GM18507 (cell line): ENCODE measurements around the gene VANGL2.

Experiments used
- DNase-seq: peaks from one replicate; pipeline ENCODE4 v3.0.0; 2011; ENCODE audit warnings: low read depth; ENCODE audit not compliant: insufficient read length; ENCODE audit errors: extremely low spot score
- FAIRE-seq: peaks from 2 replicates; lab custom pipeline; 2011; peaks lifted over from hg19 to GRCh38; lab: Jason Lieb, UNC

The VANGL2 gene

GRCh38 chr1:160401487-160401805, 1.1 kb downstream of the VANGL2 start:
- no peak for DNase-seq
- FAIRE-seq, result no peak

GRCh38 chr1:160402001-160402795, 1.8 kb downstream of the VANGL2 start:
- no peak for FAIRE-seq
- DNase-seq, result no peak

DNA sequence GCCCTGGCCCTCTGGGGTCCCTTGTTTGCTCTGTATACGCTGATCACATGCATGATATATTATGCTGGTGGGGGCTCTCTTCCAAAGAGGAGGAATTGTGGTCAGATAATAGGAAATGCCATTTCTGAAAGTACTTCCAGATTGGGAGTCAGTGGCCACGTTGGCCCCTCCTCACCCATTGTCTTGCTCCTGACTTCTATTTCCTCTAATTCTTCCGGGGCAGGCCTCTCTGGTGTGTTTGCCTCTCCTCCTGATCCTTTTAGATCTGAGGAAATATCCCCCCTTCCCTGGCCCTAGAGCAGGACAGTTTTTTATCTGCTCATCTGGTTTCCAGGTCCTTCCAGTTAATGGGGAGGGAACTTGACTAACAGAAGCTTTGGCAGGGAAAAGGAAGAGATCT, 2.9 kb downstream of the VANGL2 start:
- no peak for FAIRE-seq

GRCh38 chr1:160404094-160404493, 3.7 kb downstream of the VANGL2 start:
- FAIRE-seq, result no peak
- DNase-seq, result no peak

More for the DNA sequence above, 2.9 kb downstream of the VANGL2 start:
- no peak for DNase-seq

DNA sequence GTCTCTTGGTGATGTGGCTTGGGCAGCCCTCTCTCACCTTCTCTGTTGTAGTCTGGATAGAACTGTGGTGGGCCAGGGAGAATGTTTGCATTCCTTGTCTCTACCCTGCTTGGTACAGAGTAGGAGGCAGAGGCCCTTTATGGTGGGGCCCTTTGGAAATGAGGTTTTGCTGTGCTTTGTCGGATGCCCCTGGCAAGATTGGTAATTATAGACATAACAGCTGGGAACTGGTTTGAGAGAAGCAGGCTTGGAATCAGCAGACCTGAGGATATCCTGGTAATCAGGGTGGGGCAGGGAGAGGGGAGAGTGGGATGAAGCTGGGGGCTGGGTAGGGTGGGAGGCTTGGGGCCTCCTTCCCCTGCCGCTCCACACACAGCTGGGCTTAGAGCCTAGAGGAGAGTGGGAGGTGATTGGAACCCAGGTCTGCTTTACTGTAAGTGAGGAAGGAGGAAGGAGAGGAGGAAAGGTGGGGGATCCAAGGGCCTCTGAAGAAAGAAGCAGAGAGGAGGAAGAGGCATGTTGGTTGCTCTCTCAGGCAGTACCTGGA, 5.0 kb downstream of the VANGL2 start:
- no peak for DNase-seq
- FAIRE-seq, result no peak

GRCh38 chr1:160406131-160406968, 6.0 kb downstream of the VANGL2 start:
- FAIRE-seq (no peak), DNase-seq (no peak)

DNA sequence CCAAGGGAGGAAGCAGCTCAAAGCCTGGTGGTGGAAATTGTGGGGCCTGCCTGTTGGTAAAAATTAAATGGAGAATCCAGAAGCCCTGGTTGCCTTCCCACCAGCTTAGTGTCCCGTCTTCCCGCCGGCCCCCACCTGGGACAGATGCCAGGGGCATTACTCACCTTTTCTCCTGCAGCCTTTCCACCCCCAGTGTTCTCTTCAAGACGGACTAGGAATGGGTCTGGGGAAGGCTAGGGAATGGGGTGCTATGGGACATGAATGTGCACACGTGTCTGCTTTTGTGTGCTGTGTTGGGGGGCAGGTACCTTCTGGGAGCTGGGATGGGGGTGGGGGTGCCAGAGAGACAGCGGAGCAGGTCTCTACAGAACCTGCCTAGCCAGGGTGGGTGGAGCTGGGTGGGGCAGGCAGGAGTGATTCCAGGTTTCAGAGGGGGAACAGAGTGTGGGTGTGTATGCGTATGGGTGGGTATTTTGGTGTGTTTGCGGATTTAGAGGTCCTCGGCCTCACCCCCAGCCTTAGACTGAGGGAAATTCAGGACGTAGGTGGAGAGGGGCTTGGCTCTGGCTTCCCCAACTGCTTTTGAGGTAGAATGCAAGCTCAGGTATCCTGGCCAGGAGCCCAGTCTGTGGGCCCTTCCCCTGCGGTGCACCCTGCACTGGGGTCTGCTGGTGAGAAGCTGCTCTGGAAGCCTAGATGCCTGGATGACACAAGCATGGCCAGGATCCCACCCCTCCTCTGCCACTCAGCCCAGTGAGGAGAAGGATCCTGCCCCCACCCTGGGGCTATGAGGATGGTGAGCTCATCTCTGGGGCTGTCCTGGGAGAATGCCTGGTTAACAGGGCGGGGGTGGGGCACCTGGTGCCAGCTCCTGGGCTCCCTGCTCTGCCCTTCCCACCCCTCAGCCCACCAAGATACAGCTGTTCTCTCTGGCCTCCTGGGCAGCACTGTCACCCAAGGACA, 7.8 kb downstream of the VANGL2 start:
- FAIRE-seq (no peak), DNase-seq (no peak)

GRCh38 chr1:160408864-160409263, 8.5 kb downstream of the VANGL2 start:
- FAIRE-seq, result no peak
- no peak for DNase-seq

DNA sequence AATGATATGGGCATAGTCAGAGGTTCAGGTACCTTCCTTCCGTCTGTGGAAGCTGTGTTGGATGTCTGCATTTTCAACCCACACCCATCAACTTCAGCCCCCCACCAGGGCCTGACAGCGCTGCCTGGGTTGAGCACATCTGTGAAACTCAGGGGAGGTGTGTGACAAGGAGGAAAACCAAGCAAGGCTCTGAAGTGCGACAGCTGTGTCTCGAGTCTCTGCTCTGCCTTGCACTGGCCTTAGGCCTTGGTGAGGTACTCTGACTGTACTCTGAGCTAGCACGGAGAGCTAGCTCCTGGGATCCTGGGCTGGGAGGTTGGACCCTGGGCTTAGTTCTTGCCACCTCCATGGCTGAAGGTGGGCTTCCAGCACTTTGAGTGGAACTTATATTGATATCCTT, 9.1 kb downstream of the VANGL2 start:
- no peak for DNase-seq
- FAIRE-seq, result no peak

DNA sequence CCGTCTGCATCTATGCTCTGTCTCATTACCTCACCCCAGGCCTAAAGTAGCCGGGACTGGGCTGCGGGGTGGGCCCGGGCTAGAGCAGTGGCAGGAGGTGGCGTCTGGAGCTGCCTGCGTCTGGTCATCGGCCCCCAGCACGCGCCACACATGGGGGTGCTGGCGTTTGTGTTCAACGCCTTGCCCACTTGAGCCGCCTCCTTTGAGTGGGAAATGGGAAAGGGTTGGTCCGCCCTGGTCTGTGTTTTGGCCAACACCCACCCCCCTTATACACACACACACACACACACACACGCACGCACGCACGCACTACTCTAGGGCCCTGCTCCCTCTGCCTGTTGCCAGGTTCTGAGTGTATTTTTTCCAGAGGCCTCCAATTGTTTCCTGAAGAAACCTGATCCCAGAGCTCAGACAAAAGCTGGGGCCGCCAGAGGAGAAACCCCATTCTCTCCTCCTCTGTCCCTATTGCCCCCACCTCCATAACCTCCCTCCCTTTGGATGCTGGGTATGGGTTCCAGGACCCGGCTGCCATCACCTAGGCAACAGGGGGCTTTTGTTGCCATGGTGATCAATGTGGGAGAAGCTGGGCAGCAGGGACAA, 10.1 kb downstream of the VANGL2 start:
- FAIRE-seq (no peak), DNase-seq (no peak)

DNA sequence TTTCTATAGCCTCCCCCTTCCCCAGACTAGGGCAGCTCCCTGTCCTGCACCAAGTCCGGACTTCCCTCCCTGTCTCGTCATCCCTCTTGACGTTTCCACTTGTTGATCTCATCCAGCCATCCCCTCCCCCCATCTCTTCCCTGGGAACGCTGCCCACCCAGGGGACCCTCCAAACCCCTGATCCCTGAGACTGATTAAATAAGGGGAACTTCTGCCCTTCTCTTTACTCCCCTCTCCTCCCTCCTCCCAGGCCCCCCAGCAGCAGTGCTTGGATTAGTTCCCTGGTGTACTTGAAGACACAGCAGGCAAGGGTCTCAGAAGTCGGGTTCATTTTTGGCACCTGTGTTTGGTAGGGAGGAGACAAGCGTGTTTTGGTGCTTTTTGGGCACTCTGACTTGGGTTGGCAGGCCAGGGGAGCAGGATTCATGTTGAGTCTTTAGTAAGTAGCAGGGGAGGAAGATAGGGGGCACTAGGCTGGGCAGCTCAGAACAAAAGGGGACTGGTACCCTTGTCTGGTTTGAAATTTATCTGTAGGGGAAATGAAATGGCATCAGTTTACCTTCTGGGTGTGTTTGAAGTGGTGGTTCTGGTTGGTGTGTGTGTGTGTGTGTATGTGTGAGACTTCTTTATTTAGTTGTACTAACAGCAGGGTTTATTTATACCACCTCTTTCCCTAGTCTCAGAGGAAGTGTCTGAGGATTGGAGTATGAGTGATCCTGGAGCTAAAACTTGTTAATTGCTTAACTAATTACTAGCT, 11.1 kb downstream of the VANGL2 start:
- FAIRE-seq, result no peak

DNA sequence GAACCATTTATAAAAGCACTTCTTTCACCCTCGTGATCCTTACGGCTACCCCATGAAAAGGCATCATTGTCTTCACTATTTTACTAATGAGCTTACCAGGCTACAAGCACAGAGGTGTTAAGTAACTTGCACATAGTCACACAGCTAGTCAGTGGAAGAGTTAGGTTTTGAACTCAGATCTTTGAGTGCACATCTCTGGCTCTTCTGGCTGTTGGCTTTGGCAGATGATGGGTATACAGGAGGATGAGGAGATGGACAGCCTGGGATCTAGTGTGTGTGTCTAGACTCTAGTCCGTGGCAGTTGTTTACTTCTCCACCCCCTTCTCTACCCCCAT, 11.6 kb downstream of the VANGL2 start:
- FAIRE-seq, result no peak
- no peak for DNase-seq

More for the DNA sequence above, 11.1 kb downstream of the VANGL2 start:
- no peak for DNase-seq

DNA sequence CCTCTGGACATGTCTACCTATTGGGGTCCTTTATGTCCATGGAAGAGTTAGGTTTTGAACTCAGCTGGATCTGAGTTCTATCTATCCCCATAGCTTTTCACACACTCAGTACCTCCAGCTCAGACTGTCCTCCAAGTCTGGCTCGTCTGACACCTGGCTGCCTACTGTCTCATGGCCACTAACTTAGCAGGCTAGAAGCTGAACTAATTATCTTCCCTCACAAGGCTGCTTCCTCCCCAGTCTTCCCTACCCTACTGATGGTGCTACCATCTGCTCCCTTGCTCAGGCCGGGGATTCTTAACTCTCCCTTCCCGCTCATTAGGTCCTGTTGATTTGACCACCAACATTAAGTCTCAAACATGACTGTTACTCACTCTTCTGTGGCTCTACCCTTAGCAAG, 13.4 kb downstream of the VANGL2 start:
- no peak for FAIRE-seq
- DNase-seq, result no peak

DNA sequence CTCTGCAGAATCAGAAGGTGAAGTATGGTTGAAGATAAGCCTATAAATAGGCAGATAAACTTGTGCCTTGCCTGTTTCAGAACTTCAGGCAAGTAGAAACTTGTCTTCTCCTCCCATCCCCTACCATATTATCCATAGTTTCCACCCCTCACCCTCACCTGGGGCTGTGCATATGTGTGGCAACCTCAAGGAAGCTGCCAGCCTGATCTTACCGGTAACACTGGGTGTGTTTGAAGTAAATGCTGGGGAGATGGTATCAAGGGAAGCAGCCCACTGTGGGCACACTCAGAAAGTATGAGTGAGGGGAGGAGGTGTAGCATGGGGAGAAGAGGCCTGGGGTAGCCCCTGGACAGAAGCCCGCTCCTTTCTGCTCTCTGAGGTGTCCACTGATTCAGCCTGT, 14.5 kb downstream of the VANGL2 start:
- DNase-seq (no peak), FAIRE-seq (no peak)

DNA sequence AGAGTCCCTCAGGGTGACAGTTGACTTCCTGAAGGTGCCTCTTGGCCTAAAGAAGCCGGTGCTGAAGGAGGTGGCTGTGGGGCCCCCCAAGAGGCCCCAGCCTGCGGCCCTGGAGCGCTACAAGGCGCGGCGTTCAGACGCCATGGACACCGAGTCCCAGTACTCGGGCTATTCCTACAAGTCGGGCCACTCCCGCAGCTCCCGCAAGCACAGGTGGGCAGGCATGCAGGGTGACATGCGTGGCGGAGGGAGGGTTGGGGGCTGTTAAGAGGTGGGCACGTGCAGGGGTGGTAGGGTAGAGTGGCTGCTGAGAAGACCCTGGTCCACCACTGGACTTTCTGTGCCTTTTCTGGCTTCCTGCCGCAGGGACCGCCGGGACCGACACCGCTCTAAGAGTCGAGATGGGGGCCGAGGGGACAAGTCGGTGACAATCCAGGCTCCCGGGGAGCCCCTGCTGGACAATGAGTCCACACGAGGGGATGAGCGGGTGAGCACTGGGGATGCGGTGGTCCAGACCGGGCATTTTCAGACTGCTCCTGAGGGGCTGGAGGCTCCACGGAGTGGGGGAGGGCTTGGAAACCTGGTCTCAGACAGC, 15.4 kb downstream of the VANGL2 start:
- FAIRE-seq (no peak), DNase-seq (no peak)

DNA sequence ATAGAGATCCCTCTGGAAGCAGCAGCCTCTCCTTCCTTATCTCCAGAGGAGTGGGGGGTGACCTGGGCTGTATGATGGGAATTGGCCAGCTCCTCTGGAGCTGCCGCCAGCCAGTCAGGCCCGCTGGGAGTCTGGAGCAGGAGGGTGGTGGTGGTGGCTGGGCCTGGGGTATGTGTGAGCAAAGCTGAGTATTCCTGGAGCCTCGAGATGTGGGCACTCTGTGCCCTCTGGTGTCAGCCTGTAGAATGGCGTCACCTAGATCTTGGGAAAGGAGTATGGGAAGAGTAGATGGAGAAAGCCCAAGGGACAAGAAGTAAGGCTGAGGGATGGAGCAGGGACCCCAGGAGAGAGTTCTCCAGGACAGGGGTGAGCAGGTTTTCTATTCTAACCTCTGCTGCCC, 16.0 kb downstream of the VANGL2 start:
- FAIRE-seq (peak; percentile 67), DNase-seq (no peak)

DNA sequence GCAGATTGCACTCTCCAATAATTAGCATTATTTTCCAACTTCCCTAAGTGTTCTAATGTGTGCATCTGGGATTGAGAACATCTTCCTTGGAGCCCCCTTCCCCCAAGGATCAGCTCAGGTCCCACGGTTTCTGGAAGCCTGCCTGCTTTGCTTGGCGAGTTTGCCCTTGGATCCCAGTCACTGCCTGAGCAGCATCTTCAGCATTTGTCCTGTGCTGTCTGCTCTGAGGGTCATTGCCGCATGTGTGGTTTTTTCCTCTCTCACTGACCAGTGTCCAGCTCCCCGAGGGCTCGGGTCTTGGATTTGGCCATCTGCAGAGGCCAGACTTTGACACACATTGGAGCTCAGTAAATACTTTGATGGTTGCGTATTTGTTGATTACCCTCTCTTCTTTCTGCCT, 18.1 kb downstream of the VANGL2 start:
- no peak for DNase-seq
- FAIRE-seq, result no peak

- DNase-seq (no peak), FAIRE-seq (no peak)
Observed at GRCh38 chr1:160419150-160419837, 18.9 kb downstream of the VANGL2 start.
